GM18520 (cell line): ENCODE data around the gene PTCH2.

ENCODE experiments used
- ATAC-seq: cut with Tn5 transposase; IDR thresholded peaks from one replicate; pipeline ENCODE4 v1.9.1; 2021; ENCODE audit not compliant: unreplicated experiment

PTCH2 gene

GRCh38 chr1:44780583-44781121 lies 62.4 kb downstream of the PTCH2 start:
- ATAC-seq, result no peak

GRCh38 chr1:44778705-44779576 lies 64.1 kb downstream of the PTCH2 start:
- no peak for ATAC-seq

- ATAC-seq, result no peak
Observed at GRCh38 chr1:44777969-44778635, 65.0 kb downstream of the PTCH2 start.

GRCh38 chr1:44777547-44777946 lies 65.5 kb downstream of the PTCH2 start:
- ATAC-seq, result no peak

GRCh38 chr1:44776730-44777068 lies 66.4 kb downstream of the PTCH2 start:
- no peak for ATAC-seq

- ATAC-seq, result no peak
Observed at GRCh38 chr1:44775930-44776729, 66.9 kb downstream of the PTCH2 start.

- ATAC-seq, result peak; percentile 78
Observed at GRCh38 chr1:44775078-44775929, 67.7 kb downstream of the PTCH2 start, which contains the start of gene RPS8. TSS of gene RPS8 (plus strand) at chr1:44775540. CDS start at chr1:44775597, 57 bp downstream.
